GM19397 (cell line): ENCODE results near the gene PDE8B.

Experiments
- ATAC-seq: cut with Tn5 transposase; IDR thresholded peaks from one replicate; pipeline ENCODE4 v1.9.1; 2021; ENCODE audit warnings: mild to moderate bottlenecking, moderate library complexity; ENCODE audit not compliant: unreplicated experiment

The PDE8B gene

GRCh38 chr5:77282337-77283027 is 72.0 kb downstream of the PDE8B start:
- ATAC-seq = no peak

DNA sequence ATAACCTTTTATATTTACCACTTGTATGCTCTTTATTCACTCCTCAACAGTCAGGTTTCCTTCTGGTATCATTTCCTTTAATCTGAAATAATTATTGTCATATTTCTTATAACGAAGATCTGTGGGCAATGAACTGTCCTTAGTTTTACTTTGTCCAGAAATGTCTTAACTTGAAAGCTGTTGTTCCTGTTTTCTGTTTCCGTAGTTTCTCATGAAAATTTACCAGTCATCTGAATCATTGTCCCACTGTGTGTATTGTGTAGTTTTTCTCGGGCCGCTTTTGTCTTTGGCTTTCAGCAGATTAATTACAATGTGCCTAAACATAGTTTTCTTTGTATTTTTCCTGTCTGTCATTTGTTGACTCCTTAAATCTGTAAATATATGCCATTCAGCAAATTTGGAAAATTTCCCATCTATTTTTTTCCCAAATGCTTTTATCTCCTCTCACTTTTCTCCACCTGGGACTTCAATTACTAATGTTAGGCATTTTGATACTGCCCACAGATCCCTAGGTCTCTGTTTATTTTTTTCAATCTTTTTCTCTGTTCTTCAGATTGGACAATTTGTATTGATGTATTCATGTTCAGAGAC is 74.9 kb downstream of the PDE8B start:
- no peak for ATAC-seq

- ATAC-seq = no peak
Measured at GRCh38 chr5:77292026-77292757, 81.7 kb downstream of the PDE8B start.

- ATAC-seq = no peak
Measured at GRCh38 chr5:77294185-77294584, 83.7 kb downstream of the PDE8B start.

- no peak for ATAC-seq
Measured at GRCh38 chr5:77295863-77296378, 85.4 kb downstream of the PDE8B start.

DNA sequence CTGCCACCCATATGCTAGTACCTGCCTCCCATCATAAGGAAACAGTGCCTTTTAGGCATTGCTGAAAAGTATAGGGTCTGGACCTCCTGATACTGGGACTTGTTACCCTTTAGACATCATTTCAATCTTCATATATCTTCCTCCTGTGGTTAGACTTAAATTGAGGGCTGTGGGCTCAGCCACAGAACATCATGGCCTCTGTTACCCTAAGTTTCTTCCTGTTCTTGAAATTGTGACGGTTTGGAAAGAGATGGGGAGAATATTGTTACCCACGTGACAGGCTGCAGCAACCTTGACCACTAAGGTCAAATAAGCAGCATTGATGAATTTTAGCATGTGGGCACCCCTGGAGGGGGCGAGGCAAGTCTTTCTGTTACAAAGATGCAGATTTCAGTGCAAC is 87.7 kb downstream of the PDE8B start:
- no peak for ATAC-seq

GRCh38 chr5:77300451-77300850 is 90.0 kb downstream of the PDE8B start:
- ATAC-seq = no peak

DNA sequence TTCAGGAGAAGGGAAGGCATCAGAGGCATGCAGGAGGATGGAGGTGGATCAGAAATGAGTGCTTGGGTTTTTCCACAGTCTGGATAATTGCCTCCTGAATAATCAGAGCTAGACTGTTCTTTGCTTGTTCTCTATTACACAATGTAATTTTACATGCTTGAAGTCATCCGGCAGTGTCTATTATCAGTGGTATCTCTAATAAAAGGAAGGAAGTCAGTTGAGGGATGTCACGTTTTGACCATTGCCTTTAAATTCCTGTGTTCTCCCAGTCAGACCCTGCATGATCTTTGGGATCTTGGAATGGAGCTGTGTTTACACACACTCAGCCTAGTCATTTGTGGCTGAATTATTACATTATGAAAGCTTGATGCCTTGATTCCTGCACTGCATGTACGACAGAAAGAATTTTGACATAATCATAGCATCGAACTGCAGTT is 91.0 kb downstream of the PDE8B start:
- no peak for ATAC-seq

- ATAC-seq = no peak
Measured at GRCh38 chr5:77302247-77302646, 91.8 kb downstream of the PDE8B start.

GRCh38 chr5:77302653-77303052 is 92.2 kb downstream of the PDE8B start:
- ATAC-seq = no peak

DNA sequence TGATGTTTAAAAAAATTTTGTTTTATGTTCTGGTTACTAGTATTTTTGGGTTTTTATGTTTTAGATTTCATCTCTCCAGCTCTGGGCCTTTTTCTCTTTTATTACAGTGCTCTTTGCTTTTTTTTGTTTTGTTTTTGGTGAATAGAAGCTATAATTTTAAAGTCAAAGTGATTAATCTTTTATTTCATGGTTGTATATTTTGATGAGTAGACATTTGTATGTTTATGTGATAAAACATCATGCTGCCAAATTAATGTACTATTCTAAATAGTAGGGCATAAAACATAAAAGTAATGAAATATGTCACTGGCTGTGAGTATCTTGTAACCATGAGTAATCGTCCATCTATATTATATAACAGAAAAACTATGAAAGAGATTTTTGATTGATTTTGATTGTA is 93.9 kb downstream of the PDE8B start:
- no peak for ATAC-seq

DNA sequence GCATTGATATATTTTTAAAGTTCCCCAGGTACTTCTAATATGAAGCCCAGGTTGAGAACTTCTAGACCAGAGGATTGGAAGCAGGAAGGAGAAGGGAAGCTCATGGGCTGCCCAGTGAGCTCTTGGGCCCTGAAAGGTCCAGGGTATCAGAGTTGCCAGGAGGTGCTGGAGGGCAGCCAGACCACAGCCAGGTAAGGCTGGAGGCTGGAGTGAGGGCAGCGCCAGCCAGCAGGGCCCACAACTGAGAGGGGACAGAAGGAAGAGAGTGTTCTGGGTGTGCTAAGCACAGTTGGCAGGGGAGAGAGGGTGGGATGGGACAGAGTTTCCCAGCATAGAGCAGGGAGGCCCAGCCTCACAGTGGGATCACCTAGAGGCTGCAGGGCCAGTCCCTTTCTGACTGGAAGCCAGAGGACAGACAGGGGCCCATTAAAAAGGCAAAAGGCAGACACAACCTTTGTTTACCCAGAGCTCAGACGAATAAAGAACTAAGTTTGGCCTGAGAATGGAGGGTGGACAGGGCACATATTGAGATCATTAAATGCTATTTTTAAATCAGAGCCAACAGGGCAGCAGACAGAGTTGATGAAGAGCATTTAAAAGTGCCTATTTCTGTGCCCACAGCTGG is 94.9 kb downstream of the PDE8B start:
- no peak for ATAC-seq

GRCh38 chr5:77305956-77306355 is 95.5 kb downstream of the PDE8B start:
- no peak for ATAC-seq

DNA sequence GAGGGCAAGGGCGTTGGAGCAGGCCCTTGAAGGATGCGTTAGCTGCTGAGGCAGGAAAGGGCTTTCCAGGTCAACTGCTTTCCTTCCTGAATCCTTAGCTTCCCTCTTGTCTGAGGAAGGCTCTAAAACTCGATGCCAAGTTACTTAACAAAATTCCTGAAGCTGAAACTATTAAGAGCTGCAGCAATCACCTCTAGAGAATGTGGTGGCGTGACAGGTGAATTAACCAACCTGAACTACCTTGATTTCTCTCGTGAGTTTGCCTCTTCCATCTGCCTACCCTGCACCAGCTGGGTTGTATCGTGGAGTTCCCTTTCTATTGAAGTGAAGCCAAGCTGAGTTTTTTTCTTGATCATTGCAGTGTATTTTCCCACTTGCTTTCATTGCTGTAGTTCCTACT is 96.1 kb downstream of the PDE8B start:
- no peak for ATAC-seq

GRCh38 chr5:77308154-77308960 is 97.9 kb downstream of the PDE8B start:
- no peak for ATAC-seq

GRCh38 chr5:77309140-77309539 is 98.7 kb downstream of the PDE8B start:
- no peak for ATAC-seq

DNA sequence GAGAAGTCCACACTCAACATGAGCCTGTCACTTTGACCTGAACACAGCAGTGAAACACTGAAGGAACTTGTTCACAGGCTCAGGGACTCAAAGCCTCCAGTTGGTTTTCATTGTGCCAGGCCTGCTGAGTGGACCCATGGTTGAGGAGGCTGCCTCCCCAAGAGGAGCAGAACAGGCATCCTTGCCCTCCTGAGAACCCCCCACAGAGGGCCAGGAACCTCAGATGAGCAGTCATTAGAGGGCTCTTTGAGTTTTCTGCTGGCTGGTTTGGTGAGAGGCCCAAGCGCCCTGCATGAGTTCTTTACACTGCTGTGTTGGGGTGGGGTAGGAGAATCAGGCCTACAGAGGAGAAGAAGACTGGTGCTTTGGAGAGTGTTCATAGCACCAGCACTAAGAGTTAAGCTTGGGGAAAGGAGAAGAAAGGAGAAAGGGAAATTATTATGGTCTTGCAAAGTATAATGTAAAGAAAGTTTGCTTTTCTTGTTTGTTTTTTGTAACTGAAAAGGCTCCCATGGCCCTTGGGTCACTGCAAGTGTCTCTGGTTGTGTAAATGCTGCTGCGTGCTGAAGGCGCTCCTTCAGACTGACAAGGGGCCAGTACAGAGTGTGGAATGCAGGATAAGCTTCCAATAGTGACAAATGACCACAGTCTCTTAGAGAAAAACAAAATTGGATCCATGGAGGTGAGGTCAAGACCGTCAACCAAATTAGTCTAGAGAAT is 100.2 kb downstream of the PDE8B start:
- no peak for ATAC-seq

GRCh38 chr5:77311214-77311571 is 100.7 kb downstream of the PDE8B start:
- ATAC-seq = no peak

DNA sequence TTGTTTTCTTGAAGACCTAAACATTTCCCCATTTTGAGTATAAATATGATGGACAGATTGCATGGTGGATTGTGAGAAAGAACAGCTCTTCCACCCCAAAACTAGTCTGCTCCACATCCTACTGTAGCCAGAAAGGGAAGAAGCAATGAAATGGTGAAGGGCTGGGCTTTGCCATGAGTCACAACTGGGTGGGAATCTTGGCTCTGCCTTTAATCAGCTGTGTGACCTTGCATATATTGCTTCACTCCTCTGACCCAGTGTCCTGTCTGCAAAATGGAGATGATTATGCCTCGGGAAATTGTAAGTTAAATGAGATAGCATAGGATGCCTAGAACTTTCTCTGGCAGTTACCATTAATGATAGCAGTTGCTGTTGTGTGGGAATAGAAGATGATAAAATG is 101.9 kb downstream of the PDE8B start:
- no peak for ATAC-seq
